GM12865 (cell line): Measurements from ENCODE around the gene ARL2BP.
"Not testable (repeated sequence)": the region's sequence is repeated elsewhere in the genome, so short reads cannot be mapped to it uniquely, and the experiment has no call there.

Experiments
- DNase-seq: peaks from one replicate; pipeline ENCODE4 v3.0.0; 2010; ENCODE audit warnings: low read depth
- H3K4me3 ChIP-seq: 2 replicates; pipeline ENCODE4 v1.5.1; 2011; ENCODE audit warnings: mild to moderate bottlenecking, low read depth, low read length, control low read depth
- TF ChIP-seq, protein P1 (sequence below): IDR thresholded peaks from 2 replicates; pipeline ENCODE4 v1.5.1; 2011; ENCODE audit warnings: low read length, control low read depth, low read depth, inconsistent platforms; ENCODE audit not compliant: insufficient read depth; ENCODE audit errors: missing control alignments

Gene ARL2BP

GRCh38 chr16:57244767-57245471, at the start of gene ARL2BP:
Gene ARL2BP, plus strand, starts transcription at chr16:57245259. Its CDS starts 109 bp downstream, at chr16:57245368.
- H3K4me3 ChIP-seq = peak within 1 kb of the TSS; percentile 92
- peak; percentile 99 for DNase-seq
- TF ChIP-seq, protein P1, sequence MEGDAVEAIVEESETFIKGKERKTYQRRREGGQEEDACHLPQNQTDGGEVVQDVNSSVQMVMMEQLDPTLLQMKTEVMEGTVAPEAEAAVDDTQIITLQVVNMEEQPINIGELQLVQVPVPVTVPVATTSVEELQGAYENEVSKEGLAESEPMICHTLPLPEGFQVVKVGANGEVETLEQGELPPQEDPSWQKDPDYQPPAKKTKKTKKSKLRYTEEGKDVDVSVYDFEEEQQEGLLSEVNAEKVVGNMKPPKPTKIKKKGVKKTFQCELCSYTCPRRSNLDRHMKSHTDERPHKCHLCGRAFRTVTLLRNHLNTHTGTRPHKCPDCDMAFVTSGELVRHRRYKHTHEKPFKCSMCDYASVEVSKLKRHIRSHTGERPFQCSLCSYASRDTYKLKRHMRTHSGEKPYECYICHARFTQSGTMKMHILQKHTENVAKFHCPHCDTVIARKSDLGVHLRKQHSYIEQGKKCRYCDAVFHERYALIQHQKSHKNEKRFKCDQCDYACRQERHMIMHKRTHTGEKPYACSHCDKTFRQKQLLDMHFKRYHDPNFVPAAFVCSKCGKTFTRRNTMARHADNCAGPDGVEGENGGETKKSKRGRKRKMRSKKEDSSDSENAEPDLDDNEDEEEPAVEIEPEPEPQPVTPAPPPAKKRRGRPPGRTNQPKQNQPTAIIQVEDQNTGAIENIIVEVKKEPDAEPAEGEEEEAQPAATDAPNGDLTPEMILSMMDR = no peak

DNA sequence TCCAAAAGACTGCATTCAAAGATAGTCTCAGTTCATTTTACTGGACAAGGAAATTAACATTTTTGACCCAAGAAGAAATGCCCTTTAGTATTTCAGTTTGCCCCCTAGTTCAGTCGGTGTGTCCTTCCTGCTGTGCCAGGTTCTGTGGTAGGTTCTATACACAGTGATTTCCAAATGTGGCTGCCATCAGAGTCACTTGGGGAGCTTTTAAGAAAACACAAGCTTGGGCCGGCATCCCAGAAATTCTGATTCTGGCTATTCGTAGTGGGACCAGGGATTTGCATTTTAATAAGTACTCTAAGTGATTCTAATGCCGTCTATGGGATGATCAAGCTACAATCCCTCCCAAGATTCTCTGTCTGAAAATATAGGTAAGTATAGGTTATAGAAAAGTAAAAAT, 48.8 kb upstream of the ARL2BP start:
- no peak for DNase-seq
- TF ChIP-seq, protein P1 = no peak
- H3K4me3 ChIP-seq = no peak overlapping the region

DNA sequence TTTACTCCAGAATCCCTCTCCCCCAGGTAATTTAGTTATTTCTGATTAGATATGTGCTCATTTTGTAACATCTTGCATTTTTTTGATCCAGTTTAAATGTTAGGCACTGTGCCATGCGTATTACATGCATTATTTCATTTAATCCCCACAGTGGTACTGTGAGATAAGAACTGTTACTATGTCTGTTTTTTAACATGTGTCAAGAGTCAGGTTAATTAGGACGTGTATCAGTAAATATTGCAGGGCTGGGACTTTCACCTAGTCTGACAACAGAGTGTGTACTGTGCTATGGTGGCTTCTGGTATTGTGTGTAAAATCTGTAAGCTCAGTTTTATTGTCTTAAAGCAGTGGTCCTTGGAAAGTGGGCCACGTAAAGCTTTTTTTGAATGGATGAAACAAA, 48.3 kb upstream of the ARL2BP start:
- DNase-seq = no peak
- TF ChIP-seq, protein P1 = no peak
- no peak overlapping the region for H3K4me3 ChIP-seq

GRCh38 chr16:57200321-57200720, 44.7 kb upstream of the ARL2BP start:
- not testable (repeated sequence) for H3K4me3 ChIP-seq, DNase-seq

DNA sequence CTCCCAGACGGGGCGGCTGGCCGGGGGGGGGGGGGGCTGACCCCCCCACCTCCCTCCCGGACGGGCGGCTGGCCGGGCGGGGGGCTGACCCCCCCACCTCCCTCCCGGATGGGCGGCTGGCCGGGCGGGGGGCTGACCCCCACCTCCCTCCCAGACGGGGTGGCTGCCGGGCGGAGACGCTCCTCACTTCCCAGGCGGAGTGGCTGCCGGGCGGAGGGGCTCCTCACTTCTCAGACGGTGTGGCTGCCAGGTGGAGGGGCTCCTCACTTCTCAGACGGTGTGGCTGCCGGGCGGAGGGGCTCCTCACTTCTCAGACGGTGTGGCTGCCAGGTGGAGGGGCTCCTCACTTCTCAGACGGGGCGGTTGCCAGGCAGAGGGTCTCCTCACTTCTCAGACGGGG, 44.1 kb upstream of the ARL2BP start:
- not testable (repeated sequence) for H3K4me3 ChIP-seq, DNase-seq

DNA sequence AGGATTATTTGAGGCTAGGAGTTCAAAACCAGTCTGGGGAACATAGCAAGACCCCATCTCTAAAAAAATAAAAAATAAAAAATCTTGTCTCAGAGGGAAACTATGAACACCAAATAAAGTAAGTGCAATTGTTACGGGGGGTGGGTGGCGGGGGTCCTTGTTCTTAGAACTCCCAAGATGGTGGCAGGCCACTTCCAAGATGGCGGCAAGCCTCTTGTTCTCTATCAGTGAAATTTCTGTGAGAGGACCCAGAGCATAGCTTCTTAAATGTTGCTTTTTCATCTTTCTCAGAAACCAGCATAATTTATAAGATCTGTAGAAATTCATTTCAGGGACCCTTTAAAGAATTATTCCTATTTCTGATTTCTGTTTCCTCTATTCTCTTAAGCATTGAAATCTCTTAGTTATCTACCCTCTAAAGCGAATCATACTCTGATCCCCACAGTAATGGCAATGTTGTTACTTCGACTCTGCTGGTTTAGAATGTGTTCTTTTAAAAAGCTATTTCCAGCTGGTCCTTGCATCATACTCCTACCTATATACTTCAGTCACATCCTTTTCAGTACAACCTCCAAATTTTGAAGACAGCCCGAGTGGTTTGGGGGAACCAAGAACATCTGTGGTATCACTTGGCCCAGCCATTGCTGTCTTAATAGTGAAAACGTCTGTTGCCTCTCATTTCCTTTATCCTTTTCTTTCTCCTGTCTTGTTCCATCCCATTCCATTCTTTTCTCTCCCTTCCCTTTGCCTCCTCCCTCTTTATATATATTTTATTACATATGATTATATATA, 42.8 kb upstream of the ARL2BP start:
- DNase-seq = peak; percentile 36
- no peak overlapping the region for H3K4me3 ChIP-seq
- TF ChIP-seq, protein P1 = no peak

DNA sequence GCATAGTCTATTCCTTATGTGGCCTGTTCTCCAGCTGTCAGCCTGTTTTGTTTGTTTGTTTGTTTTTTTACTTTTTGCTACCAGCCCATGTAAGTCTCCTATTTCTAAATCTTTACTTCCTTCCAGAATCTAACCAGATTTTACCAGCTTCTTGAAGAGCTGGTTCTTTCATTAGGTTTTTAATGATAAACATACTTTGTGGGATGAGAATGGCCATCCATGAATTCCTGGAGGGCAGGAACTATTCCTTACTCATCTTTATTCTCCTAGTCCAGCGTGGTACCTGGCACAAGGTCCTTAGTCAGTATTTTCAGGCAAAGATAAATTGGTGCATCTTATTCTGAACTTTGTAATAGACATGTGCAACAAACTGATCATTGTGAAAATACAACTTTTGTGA, 41.6 kb upstream of the ARL2BP start:
- H3K4me3 ChIP-seq = no peak overlapping the region
- DNase-seq = no peak
- TF ChIP-seq, protein P1 = no peak

- no peak overlapping the region for H3K4me3 ChIP-seq
- TF ChIP-seq, protein P1 = peak; percentile 5
- no peak for DNase-seq
Observed at GRCh38 chr16:57204675-57205074, 40.4 kb upstream of the ARL2BP start.
